ENCODE measurements around the gene COL9A3. TPM values are rescaled to one million over a fixed set of nuclear protein-coding genes. Genes with fewer than 3 reads are reported as not detected.

COL9A3 gene
- total RNA-seq, 1 donor from 2014 or later = 0.42 TPM

DNA sequence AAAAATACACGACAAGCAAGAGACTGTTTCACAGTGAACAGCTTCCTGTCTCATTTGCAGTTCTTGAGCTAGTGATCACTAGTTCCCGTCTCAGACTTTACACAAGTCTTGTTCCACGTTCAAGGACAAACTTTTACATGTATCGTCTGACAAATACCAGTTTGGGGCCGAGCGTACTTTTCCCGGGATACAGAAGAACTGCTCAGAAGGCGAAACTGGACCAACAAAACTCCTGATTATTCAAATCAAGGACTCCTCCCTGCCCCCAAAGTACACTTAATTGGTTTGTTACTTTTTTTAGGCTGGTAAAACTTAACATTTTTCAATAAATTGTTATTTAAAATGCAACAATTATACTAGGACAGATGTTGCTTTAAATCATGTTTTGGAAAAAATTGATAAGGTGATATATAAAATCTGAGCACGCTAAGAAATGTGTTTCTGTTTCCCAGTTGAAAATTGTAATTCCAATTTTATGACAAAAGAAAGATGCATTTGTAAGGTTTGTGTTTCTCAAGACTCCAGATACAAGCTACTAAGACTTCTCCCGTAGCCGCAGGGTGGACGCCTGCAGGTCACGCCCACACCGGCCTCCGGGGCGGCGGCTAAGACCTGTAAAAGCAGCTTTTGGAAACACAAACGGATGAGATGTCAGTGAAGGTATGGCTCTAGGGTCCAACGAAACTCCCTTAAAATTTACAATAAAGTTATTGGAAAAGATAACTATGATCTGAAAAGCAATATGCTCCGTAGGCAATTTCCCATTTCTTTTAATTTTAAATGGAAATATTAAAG, 61.6 kb downstream of the COL9A3 start:
- no peak for DNase-seq (ENCODE audit: low spot score)

DNA sequence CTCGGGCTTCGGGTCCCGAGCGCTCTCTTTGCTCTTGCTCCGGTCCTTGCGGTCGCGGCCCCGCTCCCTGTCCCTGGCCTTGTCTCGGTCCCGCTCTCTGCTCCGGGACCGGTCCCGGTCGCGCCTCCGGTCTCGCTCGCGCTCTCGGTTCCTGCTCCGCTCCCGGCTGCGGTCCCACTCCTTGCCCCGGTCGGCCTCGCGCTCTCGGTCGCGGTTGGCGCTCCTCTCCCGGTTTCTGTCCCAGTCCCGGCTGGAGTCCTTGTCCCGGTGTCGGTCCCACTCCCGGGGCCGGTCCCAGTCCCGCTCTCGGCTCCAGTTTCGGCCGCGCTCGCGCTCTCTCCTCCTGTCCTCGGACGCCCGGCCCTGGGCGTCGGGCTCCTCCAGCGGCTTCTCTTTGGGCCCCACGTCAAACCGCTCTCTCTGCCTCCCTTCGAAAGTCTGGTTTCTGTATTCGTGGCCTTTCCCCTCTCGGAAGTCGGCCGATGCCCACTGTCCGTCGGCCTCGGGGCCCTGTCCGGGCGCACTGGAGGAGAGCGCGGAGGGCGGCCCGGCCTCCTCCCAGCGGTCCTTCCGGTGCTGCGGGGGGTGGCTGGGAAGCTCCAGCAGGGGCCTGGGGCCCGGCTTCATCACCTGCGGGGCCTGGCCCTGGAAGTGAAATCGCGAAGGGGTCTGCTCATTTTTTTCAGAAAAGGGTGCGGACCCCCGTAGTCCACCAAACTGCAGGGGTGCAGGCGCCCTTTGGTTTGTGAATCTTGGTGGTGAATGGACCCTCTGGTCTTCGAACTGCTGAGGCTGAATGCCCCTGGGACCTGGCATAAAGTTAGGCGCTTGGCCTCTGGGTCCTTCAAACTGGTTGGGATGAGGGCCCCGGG, 62.7 kb downstream of the COL9A3 start:
- DNase-seq (ENCODE audit: low spot score) = no peak

DNA sequence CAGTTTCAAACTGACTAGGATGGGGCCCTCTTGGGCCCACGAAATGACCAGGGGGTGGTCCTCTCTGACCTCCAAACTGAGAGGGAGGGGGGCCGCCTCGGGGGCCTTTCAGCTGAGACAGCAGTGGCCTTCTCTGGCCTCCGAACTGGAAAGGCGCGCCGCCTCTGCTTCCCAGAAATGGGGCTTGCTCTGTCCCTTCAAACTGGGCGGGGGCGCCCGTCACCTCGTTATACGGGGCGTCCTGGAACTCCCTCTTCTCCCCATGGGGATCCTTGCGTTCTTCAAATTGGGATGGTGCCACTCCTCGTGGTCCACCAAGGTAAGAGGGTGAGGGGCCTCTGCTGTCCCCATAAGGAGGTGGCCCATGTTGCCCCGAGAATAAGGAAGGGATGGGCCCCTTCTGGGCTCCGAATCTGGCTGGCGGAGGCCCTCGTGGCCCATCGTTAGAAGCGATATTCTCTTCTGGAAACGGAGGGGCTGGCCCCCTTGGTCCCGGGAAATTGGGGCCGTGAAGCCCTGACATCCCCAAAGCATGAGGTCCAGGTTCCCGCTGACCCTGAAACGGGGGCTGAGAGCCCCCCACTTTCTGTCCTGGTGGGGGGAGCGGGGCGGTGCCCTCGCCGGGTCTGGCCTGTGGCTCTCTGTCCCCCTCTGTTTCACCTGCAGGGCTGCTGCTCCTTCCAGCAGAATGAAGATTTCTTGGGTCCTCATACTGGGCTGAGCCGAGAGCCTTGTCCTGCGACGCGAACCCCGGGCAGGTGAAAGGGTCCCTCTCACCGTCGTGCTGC, 63.5 kb downstream of the COL9A3 start:
- no peak for DNase-seq (ENCODE audit: low spot score)

DNA sequence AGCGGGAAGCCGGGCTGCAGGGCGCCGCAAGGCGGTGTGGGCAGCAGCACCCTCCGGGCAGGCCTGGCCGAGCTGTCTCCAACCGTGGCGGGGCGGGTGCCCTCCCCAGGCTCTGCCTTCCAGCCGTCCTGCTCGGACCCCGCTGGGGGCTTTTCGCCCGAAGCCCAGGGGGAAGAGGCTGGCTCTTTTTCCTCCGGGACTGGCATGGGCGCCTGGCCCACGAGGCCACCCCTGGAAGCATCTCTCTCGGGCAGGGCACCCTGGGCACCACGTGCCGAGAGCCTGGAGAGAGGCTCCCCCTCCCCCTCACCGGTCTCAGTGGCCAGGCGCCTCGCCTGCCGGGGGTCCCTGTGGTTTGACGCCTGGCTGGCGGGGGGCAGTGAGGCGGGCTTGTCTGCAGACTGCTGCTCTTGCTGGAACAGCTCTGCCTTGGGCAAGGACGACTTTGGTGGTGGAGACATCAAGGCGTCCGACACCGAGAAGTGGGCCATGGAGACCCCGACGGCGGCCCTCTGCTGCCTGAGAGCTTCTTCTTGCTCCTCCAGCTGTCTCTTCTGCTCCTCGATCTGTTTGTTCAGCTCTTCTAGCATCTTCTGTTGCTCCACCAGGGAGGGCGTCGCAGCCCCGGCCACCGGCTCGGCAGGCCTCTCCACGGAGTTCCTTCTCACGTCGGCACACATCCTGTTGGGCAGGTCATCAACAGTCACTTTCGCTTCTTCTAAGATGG, 64.2 kb downstream of the COL9A3 start:
- DNase-seq (ENCODE audit: low spot score) = no peak

DNA sequence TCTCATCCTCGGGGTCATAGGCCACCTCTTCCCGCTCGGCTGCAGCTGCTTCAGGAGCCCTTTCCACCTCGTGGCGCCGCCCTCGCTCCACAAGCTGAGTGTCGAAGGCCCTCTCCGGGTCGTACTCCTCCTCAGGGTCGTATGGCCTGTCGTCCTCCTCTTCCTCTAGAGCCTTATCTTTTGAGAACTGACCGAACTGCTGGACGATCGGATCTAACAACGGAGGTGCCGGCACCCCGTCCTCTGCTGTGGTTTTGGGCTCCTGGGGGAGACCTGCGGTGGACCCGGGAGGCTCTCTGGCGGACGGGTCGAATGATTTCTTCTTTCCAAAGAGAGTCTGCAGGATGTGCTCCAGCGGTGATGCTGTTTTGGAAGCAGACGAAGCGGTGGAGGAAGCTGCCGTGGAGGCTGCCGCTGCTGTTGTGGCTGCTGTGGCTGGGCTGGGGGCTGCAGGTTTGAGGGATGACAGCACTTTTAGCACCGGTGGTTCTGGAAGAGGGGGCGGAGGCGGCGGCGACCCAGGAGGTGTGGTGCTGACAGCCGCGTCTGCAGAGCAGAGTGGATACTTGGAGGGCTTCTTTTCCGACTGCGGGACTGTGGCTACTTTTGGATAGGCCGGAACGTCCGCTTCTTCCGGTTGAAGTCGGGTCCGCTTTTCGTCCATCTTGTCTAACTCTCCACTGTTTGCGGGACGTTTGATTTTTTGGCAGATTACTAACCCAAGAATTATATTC, 65.0 kb downstream of the COL9A3 start:
- DNase-seq (ENCODE audit: low spot score) = no peak

DNA sequence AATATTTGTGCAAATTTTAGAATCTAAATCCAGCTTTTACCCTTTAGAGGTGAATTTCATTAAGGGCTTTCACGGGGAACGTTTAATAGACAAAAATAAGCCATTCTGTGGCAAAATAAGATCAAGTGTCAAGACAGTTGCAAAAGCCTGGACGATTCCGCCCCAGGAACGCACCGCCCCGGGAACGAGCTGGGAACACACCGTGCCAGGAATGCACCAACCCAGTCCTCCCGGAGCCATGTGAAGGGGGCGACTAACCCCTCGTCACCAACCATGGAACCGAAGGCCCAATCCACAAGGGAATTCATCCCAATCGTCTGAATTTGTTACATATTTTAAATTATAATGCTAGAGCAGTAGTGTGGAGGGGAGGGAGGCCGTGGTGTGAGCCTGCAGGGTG, 65.6 kb downstream of the COL9A3 start:
- DNase-seq (ENCODE audit: low spot score) = no peak

DNA sequence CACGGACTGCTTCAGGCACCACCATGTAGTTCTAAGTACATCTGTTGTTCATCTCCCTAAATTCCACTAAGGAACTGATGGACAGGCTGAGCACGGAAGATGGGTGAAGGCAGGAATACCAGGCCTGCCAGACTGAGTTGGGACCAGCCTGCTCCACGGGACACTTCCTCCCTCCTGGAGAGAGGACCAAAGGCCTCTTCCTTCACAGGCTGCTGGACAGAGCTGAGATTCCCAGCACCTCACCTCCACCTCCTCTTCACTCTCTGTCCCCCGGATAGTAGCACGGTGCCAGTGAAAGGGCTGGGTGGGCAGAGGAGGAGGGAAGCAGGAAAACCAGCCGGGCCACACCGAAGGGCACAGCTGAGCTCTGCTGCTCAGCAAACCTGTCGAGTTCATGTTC, 67.7 kb downstream of the COL9A3 start:
- no peak for DNase-seq (ENCODE audit: low spot score)

DNA sequence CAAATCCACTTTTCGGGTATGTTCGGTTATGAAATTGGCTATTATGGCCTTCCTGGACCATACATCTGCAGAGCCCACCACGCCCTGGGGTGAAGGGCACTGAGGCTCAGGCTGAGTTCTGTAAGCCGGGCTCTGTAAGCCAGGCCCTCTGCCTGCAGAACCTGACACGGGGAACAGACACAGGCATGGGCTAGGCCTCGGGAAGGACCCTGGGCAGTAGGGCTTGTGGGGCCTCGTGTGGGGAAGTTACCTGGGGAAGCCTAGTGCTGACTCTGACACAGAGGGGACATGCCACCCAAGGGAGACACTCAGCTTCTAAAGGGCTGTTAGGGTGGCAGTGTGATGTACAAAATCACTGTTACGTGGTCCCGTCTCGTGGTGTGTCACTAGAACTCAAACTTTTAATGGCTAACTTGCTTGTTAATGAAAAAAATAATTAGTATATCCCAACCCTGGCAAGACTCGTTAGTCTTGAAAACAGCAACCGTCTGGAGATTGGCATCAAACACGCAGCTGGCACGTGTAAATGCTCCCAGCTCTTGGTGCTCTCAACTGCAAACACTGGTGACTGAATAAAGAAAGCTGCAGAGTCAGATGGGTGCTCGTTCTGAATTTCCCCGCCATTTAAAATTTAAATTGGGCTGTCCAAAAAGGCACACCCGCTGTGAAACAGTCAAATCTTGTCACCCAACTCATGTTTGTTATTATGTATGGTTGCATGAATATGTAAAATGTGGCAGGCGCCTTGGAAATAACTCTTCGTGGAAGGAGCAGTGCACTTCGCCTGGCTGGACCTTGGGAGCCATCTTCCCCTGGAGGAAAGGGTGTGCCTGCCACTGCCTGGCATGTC, 68.4 kb downstream of the COL9A3 start:
- no peak for DNase-seq (ENCODE audit: low spot score)

DNA sequence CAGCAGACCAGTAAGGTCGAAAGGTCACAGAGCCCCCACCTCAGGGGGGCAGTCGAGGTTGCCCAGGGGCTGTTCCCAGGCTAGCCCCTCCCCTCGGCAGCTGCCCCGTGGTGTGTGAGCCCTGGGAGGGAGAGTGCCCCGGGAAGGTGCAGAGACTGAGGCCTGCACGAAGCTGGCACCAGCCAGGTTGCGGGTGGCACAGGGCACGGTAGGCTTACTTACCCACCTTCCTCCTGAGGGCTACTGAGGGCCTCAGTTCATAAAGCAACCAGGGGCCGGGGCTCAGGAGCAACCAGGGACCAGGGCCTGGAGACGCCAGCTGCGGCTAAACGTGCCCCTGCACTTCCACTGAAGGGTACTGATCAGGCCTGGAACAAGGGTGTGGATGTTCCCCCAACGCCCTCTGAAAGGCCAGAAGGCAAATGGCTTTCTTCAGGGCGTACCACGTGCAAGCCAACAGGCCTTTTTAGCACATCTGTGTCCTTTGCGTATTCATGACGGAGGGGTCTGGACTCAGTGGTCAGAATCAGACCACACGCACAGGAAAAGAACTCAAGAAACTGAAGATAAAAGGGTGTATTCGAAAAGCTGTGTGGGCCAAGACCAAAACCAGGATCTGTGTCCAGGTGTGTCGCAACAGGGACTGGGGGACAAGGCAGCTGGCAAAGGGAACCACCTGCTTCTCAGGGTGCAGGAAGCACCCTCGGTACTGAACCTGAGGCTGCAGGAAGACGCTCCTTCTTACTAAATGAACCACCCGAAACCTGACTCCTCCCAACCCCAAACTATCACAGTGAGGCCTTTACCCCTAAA, 69.3 kb downstream of the COL9A3 start:
- no peak for DNase-seq (ENCODE audit: low spot score)

DNA sequence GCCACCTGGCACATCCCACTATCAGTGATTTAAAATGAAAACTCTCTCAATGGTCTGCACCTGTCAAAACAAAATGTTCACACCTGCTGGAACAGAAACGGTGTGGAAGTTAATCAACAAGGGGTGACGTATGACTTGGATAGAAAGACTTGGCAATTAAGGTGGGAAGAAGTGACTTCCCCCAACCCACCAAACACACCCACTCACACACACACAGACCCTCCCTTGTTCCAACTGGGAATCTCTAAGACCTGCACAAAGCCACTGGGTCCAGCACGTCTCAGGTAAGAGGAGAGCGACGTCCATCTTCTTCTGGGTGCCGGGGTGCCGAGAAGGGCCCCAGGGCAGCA, 69.8 kb downstream of the COL9A3 start:
- no peak for DNase-seq (ENCODE audit: low spot score)

DNA sequence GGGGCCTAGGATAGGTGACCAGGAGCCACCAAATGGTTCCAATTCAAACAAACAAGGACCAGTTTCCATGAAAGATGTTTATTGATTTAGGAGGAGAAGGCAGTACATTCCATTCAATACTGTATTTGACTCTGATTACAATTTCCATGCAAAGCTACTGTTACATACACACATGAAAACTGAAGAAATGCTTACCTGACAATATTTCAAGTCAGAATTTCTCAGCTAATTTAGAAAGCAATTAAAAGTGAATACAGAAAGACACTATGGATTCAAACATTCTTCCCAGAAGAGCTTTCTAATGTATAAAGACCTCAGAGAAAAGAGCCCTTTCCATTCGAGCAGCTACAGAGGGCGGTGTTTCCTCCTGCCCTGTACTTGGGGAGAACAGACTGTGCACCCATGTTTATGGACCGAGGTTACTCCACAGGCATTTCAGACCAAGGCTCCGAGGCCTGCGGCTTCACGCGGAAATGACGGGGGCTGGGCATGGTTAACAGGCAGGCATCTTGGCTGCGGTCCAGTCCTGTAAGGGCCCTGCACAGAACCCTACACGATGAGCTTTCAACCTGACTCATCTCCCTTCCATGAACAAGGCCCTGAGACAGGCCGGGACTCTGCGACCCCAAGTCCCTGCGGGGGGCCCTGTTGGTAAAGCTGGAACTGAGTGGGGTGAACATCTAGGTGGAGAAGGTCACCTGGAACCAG, 70.5 kb downstream of the COL9A3 start:
- DNase-seq (ENCODE audit: low spot score) = no peak

DNA sequence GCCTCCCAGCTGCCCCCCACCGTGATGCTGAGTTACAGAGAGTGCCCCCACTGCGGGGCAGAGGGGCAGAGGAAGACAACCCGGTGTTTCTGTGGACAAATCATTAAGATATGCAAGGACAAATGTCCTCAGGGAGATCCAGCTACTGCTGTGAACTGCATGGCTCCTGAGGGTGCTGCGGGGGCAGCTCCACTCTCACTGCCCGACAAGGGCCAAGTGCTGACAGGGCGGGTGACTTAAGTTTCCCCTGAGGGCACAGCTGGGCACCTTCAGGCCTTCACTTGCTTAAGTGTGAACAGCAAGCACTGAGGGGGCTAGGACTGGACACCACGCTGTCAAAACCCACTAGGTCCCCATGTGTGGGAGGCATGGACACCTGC, 71.0 kb downstream of the COL9A3 start:
- DNase-seq (ENCODE audit: low spot score) = no peak

DNA sequence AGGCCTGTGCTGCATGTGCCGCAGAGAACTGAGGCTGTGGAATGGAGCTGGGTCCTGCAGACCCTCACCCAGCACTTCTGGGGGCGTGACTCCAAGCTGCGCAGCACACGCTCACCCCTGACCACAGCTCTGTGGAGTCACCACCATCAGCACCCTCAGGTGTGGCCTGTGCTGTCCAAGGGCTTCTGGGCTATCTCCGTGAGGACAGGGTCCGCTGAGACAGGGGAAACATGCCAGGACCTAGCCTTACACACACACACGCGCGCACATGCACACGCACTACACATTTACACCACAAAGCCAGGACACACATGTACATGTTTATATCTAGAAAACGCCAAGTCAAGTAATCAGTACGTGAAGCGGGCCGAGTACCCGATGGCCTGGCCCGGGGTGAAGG, 71.6 kb downstream of the COL9A3 start:
- no peak for DNase-seq (ENCODE audit: low spot score)

DNA sequence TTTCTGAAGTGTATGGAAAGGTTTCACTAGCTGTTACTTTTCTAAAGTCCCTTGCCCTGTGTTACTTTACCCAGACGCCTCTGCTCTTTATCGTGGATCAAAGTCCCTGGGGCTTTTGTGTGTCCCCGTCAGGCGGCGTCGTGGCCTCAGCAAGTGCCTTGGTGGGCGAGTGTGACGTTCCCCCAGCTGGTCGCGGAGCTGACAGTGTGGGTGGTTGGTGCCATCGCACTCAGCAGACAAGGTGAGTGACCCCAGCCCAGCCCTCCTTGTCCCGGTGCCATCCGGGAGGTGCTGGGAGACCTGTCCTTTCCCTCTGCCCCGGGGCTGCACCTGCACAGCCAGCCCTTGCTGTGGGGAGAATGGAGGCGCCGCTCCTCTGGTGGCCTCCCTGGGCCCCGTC, 72.1 kb downstream of the COL9A3 start:
- DNase-seq (ENCODE audit: low spot score) = no peak

DNA sequence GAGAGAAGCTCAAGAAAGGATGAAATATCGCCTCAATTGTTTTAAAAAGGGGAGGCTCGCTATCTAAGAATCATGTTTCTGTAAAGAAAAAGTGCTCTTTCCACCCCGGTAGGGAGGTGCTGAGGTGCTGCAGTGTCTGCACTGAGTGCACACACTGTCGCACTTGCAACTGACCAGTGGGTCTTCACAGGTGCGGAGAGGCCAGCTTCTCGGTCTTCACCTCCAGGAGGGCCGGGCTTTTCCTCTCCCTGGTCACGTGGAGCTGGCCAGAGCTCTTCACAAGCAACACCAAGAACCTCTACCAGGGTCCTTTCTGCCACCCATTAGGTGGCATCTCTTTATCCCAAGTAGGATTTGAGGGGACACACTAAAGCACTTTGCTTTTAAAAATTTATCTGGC, 72.6 kb downstream of the COL9A3 start:
- DNase-seq (ENCODE audit: low spot score) = no peak

DNA sequence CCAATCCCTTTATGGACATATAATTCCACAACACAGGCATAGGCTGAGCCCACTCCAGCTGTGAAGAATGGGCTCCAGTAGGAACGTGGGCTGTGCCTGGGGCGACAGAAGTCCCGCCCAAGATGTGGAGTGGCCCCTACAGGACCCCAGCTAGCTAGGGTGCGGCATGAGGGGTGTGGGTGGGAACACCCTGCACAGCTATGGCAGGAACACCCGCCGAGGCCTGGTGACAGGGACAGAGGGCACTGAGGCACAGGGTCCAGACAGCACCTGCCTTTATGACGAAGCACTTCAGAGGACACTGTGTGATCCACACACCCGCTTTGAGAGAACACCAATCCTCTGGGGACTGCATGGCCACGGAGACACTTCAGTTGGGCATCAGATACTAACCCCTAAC, 73.0 kb downstream of the COL9A3 start:
- DNase-seq (ENCODE audit: low spot score) = no peak

DNA sequence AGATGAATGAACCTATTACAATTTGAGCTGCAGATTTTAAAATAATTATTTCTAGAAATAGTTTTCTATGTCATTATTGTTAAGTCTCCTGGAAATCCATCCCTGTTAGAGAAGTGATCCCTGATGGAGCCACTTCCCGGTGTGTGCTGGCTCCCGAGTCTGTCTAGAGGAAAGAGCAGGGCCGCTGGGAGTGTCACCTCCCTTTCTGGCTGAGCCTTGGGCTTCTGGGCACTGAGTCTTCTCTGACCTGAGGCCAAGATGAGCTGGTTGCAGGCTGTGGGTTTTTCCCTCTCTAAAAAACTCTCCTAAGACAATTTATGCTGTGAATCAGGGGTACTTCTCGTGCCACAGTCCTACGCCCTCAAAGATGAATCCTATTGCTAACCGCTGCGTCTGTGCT, 73.6 kb downstream of the COL9A3 start:
- no peak for DNase-seq (ENCODE audit: low spot score)
